Cardiac septum (tissue), 1 donor: ENCODE measurements around the gene STARD3. TPM values are rescaled to one million over a fixed set of nuclear protein-coding genes. Genes with fewer than 3 reads are reported as not detected.
"Not testable (repeated sequence)": the region's sequence is repeated elsewhere in the genome, so short reads cannot be mapped to it uniquely, and the experiment has no call there.

Source experiments
- DNase-seq: peaks from one replicate; pipeline ENCODE4 v3.0.0-alpha.2; 2020; ENCODE audit warnings: low spot score
- intact Hi-C: fragments of 100-400 bp; cut with DNase I; formaldehyde crosslinking; loops from one replicate; pipeline ENCODE4 v1.14.0; 2022
- total RNA-seq: library from RNA; stranded (reverse); fragmentation: NEBNext Ultra II Directional; extraction: Animal tissue kit (Norgen Biotek cat#: 25700); gene quantifications from one replicate; pipeline ENCODE4 v1.2.1, GENCODE V29; 2021
- donor health status: DM: no; HTN: no; CAD: no.

Gene STARD3
- total RNA-seq, 1 donor from 2014 or later: 21.9 TPM

DNA sequence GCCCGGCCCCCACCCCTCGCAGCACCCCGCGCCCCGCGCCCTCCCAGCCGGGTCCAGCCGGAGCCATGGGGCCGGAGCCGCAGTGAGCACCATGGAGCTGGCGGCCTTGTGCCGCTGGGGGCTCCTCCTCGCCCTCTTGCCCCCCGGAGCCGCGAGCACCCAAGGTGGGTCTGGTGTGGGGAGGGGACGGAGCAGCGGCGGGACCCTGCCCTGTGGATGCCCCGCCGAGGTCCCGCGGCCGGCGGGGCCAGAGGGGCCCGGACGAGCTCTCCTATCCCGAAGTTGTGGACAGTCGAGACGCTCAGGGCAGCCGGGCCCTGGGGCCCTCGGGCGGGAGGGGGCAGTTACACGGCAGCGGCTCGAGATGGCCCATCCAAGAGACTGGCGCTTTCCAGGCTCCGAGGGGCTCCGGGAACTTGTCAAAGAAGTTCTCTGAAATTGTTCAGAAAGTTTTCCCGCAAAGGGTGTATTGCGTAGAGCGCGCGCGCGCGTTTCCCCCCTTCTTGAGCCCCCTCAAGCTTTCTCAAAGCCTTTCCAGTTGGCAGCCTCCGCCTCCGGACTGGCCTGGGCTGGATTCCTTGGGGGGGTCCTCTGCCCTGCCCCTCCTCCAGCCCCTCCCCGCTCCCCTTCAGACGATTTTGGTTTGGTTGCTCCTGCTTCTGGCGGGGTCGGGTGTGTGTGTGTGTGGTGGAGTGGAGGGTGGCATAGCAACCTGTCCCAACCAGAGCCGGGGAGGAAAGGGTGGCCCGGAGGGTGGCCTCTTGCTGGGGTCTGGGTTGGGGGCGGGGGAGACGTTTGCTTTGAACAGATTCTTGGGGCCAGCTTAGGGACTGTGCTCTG, 63.4 kb downstream of the STARD3 start:
- DNase-seq: no peak
- intact Hi-C loops: no loop called here

DNA sequence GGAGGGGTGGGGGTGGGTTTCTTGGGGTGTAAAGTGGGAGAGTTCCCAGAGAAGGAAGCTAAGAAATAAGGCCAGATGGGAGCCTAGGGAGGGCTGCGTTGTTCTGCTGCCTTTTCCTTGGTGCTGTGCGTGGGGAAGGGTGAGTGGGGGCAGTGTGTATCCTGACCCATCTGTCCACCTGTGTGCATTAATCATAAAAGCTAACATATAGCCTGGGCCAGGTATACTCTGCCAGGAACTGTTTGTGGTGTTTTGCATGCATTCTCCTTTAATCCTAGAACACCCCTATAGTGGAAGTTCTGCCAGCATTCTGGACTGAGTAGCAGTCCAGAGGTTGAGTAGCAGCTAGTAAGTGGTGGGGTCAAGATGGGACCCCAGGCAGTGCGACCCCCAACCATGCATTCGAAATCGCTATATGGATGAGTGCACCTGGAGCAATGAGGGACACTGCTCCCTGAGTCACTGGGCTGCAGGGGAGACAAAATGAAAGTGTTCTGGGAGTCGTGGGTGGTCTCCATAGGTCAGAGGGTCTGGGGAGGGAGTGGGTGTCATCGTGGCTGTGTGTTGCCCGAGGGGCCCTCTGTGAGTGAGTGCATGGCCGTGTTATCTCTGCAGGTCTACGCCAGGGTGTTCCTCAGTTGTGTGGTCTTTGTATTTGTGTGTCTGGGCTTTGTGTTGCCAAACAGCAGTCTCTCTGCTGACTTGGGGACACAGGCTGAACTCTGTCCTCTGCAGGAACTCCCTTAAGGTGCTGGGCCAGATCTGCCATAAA, 64.3 kb downstream of the STARD3 start:
- intact Hi-C loops: no loop called here
- no peak for DNase-seq

DNA sequence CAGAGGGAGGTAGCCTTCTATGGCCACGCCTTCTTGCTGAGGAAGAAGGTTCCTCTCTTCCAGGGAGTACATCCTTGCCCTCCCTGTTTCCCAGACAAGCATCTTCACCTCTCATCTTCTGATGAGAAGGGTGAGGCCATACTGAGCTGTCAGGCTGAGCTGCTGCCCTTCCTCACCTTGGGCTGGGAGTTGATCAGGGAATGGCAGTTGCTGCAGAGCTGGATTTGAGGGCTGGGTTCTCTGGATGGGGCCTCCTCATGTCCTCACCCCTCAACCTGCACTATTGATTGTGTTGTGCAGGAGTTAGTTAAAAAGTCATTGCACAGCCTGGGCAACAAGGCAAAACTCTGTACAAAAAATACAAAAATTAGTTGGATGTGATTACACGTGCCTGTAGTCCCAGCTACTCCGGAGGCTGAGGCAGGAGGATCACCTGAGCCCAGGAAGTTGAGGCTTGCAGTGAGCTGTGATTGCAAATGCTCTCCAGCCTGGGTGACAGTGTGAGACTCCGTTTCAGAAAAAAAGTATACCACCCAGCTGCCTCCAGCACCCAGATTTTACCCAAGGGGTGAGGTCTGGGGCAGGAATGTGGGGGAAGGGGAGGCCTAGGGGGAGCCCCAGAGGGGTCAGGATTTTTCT, 65.0 kb downstream of the STARD3 start:
- no peak for DNase-seq
- intact Hi-C loops: no loop called here

DNA sequence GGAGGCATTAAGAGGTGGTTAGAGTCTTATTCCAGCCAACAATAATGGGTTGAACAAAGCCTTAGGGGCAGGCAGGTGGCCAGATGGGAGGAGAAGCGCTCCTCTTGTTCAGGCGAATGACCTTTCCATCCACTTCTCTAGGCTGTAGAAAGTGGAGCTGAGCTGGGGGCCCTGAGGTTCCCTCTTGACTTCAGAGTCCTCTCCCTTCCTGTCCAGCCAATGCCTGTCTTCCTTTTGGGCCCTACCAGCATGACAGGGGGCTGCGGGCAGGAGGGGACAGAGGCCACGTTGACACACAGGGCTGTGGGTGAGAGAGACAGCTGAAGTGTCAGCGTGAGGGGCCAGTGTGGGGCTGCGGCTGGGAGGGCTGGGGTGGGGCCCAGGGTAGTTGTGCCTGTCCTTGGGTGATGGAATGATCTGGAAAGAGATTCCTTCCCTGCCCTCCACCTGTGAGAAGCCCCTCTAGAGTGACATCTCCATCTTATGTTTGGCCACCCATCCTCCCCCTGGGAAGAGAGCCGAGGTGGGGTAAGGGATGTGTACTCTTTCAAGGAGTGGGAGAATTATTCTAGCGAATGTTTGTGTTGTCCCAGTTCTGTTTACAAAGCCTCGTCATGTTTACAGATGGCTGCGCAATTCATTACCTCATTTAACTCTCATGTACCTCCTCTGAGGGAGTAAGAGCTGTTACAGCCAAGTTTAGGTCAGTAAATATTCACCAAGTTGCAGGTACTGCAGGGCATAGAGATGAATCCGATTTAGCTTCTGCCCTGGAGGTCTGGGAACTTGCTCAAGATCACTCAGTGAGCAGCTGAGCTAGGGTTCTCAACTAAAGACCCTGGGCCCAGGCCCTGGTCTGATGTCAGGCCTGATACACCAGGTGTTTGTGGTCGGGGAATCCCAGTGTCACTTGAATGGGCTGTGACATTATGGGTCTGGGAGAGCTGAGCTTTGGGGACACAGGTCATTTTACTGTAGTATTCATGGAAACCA, 66.3 kb downstream of the STARD3 start:
- intact Hi-C loops: no loop called here
- no peak for DNase-seq

DNA sequence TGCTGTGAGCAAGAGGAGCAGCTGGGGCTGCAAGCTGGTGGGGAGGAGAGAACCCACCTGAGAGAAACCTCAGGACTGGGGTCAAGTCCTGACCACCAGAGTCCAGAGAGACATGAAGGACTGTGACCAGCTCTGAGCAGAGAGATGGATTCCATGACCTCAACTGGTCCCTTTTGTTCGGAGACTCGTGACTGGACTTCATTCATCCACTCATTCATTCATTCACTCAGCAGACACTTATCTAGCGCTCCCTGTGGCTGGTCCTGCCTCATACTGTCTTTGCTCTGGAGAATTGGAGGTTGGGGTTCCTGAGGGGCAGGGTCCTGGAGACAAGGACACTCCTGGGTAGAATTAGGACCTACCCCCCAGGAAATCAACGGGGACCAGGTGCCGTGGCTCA, 67.0 kb downstream of the STARD3 start:
- intact Hi-C loops: no loop called here
- DNase-seq: no peak

DNA sequence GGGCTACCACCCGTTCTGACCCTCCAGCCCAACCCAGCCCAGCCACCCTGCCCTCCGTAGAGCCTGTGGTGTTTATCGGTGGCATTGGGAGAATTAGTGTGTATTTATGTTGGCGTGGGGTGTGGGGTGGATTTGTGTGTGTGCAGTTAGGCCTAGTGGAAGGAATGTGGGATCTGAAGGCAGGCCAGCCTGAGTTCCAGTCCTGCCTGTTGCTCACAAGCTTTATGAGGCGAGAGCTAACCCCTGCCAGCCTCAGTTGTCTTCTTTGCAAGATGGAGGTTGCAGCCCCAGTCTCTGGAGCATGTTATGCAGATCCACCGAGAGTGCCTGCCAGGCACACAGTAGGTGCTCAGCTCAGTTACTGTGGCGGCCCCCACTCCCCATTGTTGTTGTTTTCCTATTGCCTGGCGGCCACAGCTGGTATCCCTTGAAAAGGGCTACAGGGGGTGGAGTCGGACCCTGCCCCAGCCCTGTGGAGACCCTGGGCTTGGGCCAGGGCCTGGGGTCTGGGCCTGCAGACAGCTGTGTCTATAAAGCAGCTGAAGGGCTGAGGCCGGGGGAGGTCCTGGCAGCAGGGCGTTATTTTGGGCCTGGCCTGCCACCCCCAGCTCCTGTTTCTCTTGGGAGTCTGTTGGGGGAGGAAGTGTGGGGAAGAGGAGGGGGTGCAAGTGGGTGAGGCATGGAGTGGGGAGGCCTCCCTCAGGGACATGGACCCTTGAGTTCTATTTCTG, 68.0 kb downstream of the STARD3 start:
- no peak for DNase-seq
- intact Hi-C loops: no loop called here

DNA sequence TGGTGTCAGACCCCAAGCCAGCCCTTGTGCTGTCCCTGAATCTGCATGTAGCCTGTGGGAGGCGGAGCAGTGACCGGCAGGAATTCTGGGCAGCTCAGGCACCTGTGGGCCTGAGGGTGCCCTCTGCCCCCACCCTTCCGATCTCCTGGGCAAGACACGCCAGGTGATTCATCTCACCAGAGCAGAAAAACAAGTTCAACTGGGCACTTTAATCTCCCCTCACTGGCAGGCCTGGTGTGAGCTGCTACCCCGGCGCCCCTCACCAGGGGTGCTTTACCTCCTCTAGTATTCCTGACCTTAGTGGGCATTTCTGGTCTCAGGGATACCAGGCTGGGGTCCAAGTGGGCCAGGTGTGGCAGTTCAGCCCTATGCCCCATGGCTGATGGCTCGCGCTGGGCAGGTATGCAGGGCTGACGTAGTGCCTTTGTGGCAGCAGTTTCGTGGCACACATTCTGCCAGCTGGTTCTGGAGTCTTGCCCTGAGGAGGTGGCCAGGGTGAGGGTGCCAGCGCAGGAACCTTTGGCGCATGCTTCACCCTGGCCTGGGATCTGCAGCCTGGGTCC, 68.9 kb downstream of the STARD3 start:
- intact Hi-C loops: no loop called here
- DNase-seq: no peak

GRCh38 chr17:39706383-39706782, 69.4 kb downstream of the STARD3 start:
- intact Hi-C loops: no loop called here
- no peak for DNase-seq

DNA sequence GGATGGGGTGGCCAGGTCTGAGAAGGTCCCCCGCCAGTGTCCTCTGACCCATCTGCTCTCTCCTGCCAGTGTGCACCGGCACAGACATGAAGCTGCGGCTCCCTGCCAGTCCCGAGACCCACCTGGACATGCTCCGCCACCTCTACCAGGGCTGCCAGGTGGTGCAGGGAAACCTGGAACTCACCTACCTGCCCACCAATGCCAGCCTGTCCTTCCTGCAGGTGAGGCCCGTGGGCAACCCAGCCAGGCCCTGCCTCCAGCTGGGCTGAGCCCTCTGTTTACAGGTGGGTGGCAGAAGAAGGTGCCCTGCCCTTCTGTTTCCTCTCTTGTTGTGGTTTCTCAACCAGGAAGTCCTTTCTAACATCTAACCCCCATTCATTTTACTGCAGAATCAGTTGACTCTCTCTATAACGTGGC, 70.0 kb downstream of the STARD3 start:
- no peak for DNase-seq
- intact Hi-C loops: no loop called here

DNA sequence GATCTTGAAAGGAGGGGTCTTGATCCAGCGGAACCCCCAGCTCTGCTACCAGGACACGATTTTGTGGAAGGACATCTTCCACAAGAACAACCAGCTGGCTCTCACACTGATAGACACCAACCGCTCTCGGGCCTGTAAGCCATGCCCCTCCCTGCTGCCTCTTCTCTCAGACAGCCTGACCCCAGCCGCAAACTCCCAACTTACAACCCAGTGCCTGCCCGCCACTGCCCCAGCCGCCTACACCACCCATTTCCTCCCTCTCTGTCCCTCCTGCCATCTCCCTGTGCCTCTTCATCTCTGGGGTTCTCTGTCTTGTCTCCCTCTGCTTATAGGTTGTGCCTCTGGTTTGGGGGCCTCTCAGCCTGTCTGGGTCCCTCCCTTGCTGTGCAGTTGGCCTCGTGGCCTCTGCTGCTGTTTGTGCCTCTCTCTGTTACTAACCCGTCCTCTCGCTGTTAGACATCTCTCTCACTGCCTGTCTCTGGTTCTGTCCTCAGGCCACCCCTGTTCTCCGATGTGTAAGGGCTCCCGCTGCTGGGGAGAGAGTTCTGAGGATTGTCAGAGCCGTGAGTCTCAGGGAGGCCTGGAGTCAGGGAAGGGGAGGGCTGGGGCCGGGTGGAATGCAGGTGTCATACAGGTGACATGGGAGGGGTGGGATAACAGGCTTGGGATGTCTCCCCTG, 72.5 kb downstream of the STARD3 start:
- DNase-seq: no peak
- intact Hi-C loops: no loop called here

DNA sequence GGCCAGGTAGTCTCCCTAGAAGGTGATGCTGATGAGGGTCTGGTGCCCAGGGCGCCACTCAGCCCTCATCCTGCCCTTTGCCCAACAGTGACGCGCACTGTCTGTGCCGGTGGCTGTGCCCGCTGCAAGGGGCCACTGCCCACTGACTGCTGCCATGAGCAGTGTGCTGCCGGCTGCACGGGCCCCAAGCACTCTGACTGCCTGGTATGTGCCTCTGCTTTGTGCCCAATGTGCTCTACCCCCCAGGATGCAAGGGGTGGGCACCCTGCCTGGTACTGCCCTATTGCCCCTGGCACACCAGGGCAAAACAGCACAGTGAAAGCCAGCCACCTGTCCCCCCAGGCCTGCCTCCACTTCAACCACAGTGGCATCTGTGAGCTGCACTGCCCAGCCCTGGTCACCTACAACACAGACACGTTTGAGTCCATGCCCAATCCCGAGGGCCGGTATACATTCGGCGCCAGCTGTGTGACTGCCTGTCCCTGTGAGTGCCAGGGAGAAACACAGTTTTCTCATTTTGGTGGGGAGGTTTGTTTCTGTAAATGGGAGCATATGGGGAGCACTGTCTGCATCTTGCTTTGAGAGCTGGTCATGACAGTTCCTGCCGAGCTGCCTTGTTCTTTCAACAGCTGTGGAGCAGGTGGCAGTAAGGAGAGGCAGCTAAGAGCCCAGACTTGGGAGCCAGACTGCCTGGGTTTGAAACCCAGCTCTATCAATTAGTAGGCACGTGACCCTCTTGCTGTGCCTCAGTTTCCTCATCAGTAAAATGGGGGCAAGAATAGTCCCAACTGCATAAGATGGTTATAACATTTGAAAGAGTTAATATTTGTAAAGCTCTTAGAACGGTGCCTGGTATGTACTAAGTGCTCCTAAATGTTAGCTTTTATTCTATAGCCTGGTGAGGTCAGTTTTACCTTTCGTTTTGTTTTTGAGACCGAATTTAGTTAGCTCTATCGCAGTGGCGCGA, 73.3 kb downstream of the STARD3 start:
- no peak for DNase-seq
- intact Hi-C loops: no loop called here

GRCh38 chr17:39711071-39711470, 74.1 kb downstream of the STARD3 start:
- intact Hi-C loops, DNase-seq: not testable (repeated sequence)

- intact Hi-C loops: no loop called here
- no peak for DNase-seq
These were observed 74.9 kb downstream of the STARD3 start for GRCh38 chr17:39711851-39712250.
